ENCODE measurements around the gene EMID1.

- TF ChIP-seq, protein P1, sequence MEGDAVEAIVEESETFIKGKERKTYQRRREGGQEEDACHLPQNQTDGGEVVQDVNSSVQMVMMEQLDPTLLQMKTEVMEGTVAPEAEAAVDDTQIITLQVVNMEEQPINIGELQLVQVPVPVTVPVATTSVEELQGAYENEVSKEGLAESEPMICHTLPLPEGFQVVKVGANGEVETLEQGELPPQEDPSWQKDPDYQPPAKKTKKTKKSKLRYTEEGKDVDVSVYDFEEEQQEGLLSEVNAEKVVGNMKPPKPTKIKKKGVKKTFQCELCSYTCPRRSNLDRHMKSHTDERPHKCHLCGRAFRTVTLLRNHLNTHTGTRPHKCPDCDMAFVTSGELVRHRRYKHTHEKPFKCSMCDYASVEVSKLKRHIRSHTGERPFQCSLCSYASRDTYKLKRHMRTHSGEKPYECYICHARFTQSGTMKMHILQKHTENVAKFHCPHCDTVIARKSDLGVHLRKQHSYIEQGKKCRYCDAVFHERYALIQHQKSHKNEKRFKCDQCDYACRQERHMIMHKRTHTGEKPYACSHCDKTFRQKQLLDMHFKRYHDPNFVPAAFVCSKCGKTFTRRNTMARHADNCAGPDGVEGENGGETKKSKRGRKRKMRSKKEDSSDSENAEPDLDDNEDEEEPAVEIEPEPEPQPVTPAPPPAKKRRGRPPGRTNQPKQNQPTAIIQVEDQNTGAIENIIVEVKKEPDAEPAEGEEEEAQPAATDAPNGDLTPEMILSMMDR (IDR thresholded peaks at IDR 0.05; ENCODE audit: poor library complexity), result no peak
- TF ChIP-seq EZH2 (IDR thresholded peaks at IDR 0.05; ENCODE audit: borderline replicate concordance), result no peak
- TF ChIP-seq EZH2phosphoT487 (IDR thresholded peaks at IDR 0.05; ENCODE audit: low read depth, severe bottlenecking, unreplicated experiment), result no peak
These were observed 12.7 kb upstream of the EMID1 start for GRCh38 chr22:29193021-29193420.

Data from hepatocyte (in vitro differentiated cells).